ENCODE data around the gene GTF2IRD1. TPM values are rescaled to one million over a fixed set of nuclear protein-coding genes. Genes with fewer than 3 reads are reported as not detected.

GTF2IRD1 gene
- total RNA-seq, 1 experiment from 2014 or later: 34.3 TPM

DNA sequence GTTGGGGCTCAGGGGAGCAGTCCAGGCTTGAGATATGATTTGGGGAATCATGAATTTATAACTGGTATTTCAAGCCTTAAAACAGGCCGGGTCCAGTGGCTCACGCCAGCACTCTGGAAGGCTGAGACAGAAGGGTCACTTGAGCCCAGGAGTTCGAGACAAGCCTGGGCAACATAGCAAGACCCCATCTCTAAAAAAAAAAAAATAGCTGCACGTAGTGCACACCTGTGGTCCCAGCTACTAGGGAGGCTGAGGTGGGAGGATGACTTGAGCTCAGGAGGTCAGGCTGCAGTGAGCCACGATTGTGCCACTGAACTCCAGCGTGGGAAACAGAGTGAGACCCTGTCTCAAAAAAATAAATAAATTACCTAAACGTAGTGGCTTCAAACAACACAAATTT lies 122.1 kb downstream of the GTF2IRD1 start:
- H3K9me3 Mint-ChIP-seq: no peaks in the 10 kb centered on the region
- H3K4me1 Mint-ChIP-seq: peaks cover 4 to 12% of the 10 kb centered on the region in 2 experiments
- Histone ChIP-seq H3K79me1 (ENCODE audit: insufficient read depth, low read depth, low read length, poor library complexity, severe bottlenecking) (no peaks in the 10 kb centered on the region), H3K9ac (ENCODE audit: extremely low read depth, insufficient read length, low read length) (no peak overlapping the region), H2BK12ac (ENCODE audit: insufficient read length, low read depth, low read length) (no peak overlapping the region), H3K4me2 (ENCODE audit: insufficient read depth, insufficient read length, low read length) (no peak overlapping the region), H2AFZ (ENCODE audit: low read length) (no peak overlapping the region), H3K23me2 (ENCODE audit: insufficient read length, low read depth, low read length, poor library complexity, severe bottlenecking) (no peaks in the 10 kb centered on the region), H2BK20ac (ENCODE audit: low read depth, low read length, poor library complexity, severe bottlenecking) (no peak overlapping the region), H4K91ac (ENCODE audit: insufficient read length, low read depth, low read length) (no peak overlapping the region), H4K5ac (ENCODE audit: insufficient read length, low read depth, low read length) (no peak overlapping the region), H2AK5ac (ENCODE audit: insufficient read length, low read length) (no peak overlapping the region), H3T11ph (ENCODE audit: low read length) (no peak overlapping the region), H3K4me1 (ENCODE audit: insufficient read depth, low read length) (no peaks in the 10 kb centered on the region), H2BK120ac (ENCODE audit: low read depth, low read length, poor library complexity, severe bottlenecking) (no peak overlapping the region), H2BK5ac (ENCODE audit: insufficient read length, low read length) (no peak overlapping the region), H4K20me1 (ENCODE audit: control insufficient read depth, insufficient read depth, insufficient read length) (no peaks in the 10 kb centered on the region), H4K8ac (replicated peaks; ENCODE audit: insufficient read length, low read depth, low read length) (no peak overlapping the region), H3K14ac (ENCODE audit: insufficient read depth, low read length) (no peak overlapping the region), H3K23ac (ENCODE audit: insufficient read length, low read depth, low read length) (no peak overlapping the region), H2BK15ac (ENCODE audit: low read depth, low read length) (no peak overlapping the region), H3K4ac (ENCODE audit: low read depth, low read length) (no peak overlapping the region), H3K18ac (ENCODE audit: insufficient read length, low read depth, low read length) (no peak overlapping the region), H3K79me2 (ENCODE audit: insufficient read depth, low read length) (no peaks in the 10 kb centered on the region), H3K56ac (ENCODE audit: insufficient read length, low read depth, low read length) (no peak overlapping the region), H3K27ac (ENCODE audit: insufficient read length, low read depth, low read length) (no peak overlapping the region), H3K9me3 (ENCODE audit: control insufficient read depth, low read depth, low read length) (no peaks in the 10 kb centered on the region), H3K27me3 (ENCODE audit: insufficient read depth, low read length) (no peaks in the 10 kb centered on the region)
- no peaks in the 10 kb centered on the region for H3K27me3 Mint-ChIP-seq (ENCODE audit: low read depth)
- no peak overlapping the region for H3K4me3 Mint-ChIP-seq
- WGBS (ENCODE audit: extremely low coverage, insufficient read length, low lambda C conversion rate): no CpG with 5 or more reads among the region's 7 CpGs
- H3K27ac Mint-ChIP-seq: peak overlapping the region in 2 of 3 experiments; percentile 12 to 45; a peak in 3 of 7 replicates
- TF ChIP-seq, protein P1, sequence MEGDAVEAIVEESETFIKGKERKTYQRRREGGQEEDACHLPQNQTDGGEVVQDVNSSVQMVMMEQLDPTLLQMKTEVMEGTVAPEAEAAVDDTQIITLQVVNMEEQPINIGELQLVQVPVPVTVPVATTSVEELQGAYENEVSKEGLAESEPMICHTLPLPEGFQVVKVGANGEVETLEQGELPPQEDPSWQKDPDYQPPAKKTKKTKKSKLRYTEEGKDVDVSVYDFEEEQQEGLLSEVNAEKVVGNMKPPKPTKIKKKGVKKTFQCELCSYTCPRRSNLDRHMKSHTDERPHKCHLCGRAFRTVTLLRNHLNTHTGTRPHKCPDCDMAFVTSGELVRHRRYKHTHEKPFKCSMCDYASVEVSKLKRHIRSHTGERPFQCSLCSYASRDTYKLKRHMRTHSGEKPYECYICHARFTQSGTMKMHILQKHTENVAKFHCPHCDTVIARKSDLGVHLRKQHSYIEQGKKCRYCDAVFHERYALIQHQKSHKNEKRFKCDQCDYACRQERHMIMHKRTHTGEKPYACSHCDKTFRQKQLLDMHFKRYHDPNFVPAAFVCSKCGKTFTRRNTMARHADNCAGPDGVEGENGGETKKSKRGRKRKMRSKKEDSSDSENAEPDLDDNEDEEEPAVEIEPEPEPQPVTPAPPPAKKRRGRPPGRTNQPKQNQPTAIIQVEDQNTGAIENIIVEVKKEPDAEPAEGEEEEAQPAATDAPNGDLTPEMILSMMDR (conservative IDR thresholded peaks at IDR 0.05): no peak
- DNase-seq: no peak
- H3K36me3 Mint-ChIP-seq (ENCODE audit: insufficient read depth in 1 of 3, low read depth in 3 of 3): peaks cover 10 to 38% (median 32%) of the 10 kb centered on the region in 3 experiments; a peak in 6 of 7 replicates

All from H9 (cell line).